Kidney tubule cell (primary cell): Measurements from ENCODE around the gene PHF19.

Source experiments
- DNase-seq: peaks from one replicate; pipeline ENCODE4 v3.0.0-alpha.2; 2018; ENCODE audit warnings: low spot score

The PHF19 gene

DNA sequence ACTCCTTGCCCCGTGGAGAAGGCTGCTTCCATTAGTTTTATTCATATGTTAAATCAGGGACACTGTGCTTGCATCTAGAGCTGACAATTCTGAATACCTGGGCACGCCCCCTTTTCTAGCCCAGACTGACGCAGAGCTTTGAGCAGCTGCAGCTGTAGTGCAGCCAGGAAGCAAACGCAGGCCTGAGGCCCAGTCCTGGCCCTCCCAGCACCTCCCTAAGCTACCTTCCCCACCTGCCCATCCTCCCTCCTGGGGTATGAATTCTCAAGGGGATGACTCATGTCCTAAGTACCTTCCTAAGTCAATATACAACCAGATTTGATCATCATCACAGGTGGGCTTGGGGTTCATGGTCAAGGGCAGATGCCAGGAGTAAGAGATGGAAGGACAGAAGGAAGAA lies 3.5 kb downstream of the PHF19 start:
- DNase-seq = peak; percentile 97

- no peak for DNase-seq
Measured at GRCh38 chr9:120872791-120873502, 4.0 kb downstream of the PHF19 start.

- DNase-seq = no peak
Measured at GRCh38 chr9:120870206-120870605, 6.8 kb downstream of the PHF19 start.

GRCh38 chr9:120869726-120870125 lies 7.3 kb downstream of the PHF19 start:
- no peak for DNase-seq

DNA sequence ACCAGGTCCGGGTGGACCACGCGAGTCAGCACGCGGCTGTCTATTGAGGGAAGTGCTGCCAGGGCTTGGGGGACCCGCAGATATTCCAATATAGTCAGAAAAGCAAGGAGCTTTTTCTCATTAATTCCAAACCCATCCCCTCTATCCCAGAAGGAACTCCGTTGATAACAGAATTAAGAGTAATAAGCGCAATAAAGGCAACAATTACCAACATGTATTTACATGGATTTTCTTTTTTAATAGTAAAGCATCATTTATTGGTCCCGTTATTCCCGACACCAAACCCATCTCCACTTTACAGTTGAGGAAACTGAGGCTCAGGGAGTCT lies 7.7 kb downstream of the PHF19 start:
- DNase-seq = no peak

- DNase-seq = peak; percentile 97
Measured at GRCh38 chr9:120868676-120869359, 8.2 kb downstream of the PHF19 start.

DNA sequence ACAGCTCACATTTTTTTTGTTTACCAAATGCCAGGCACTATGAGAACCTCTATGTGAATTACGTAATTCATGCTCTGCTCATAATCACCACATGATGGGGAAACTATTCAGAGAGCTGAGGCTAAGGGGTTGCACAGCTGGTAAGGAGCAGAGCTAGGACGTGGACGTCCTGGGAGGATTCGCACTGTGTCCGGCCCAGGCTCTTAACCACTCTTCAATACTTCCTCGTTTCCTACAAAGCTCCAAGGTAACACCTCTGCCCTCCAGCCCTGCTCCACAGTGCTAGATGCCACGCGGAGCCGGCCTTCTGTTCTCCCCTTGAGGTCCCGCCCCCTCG lies 8.7 kb downstream of the PHF19 start:
- no peak for DNase-seq

DNA sequence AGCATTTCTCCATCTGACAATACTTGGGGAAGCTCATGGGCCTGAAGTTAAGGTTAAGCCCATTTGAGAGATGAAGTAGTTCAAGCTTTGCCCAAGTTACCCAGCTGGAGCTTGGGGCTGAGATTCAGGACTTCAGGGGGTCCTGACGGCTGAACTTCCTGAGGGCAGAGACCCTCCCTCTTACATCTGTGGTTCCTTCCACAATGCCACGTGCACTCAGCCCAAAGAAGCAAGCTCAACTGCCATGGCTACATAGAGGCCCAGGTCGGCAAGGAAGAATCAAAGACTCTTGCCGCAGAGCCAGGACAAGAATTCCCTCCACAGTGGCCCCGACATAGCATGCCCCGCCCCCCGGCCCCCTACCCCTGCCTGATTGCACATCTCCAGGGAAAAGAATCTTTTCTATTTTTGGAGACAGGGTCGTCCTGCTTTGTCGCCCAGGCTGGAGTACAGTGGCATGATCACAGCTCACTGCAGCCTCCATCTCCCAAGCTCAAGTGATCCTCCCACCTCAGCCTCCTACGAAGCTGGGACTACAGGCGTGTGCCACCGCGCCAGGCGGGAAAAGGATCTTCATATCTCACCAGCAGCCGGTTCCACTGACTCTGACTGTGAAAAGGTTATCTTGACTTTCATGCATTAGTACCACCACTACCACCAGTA lies 9.2 kb downstream of the PHF19 start:
- no peak for DNase-seq

GRCh38 chr9:120866651-120867050 lies 10.3 kb downstream of the PHF19 start:
- DNase-seq = no peak

DNA sequence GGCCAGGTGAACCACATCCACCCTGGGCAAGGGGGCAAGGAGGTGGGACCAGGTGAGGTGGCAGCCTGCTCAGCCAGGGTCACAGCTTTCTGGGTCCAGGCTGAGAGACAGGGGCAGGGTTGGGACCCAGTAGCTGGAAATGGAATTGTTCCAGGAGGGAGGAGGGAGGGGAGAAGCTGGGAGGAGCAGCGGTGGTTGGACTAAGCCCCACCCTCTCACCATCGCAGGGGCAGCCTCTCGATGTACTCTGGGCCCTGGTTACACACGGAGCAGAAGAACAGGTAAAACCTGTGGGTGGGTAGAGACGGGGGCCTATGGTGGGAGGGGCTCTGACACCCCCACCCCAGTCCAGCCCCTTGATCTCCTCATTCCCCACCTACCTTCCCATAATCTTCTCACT lies 11.2 kb downstream of the PHF19 start:
- DNase-seq = no peak

DNA sequence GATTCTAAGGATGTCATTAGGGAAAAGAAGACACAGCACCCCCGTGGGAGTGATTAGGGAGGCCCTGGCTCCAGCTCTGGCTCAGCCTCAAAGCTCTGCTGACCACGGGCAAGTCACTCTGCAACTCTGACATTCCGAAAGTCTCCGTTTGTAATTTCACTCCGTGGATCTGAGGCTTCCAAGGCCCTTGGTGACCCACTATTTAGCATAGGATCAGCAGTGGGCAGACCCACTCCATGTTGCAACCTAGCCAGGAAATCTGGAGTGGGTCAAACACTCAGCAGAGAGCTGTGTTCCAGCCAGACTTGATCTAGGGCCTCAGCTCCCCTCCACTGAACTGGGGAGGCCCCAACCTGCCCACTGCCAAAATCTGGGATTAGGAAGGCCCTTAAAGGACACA lies 11.8 kb downstream of the PHF19 start:
- no peak for DNase-seq

GRCh38 chr9:120864719-120865118 lies 12.3 kb downstream of the PHF19 start:
- no peak for DNase-seq

GRCh38 chr9:120863833-120864232 lies 13.2 kb downstream of the PHF19 start:
- DNase-seq = no peak

DNA sequence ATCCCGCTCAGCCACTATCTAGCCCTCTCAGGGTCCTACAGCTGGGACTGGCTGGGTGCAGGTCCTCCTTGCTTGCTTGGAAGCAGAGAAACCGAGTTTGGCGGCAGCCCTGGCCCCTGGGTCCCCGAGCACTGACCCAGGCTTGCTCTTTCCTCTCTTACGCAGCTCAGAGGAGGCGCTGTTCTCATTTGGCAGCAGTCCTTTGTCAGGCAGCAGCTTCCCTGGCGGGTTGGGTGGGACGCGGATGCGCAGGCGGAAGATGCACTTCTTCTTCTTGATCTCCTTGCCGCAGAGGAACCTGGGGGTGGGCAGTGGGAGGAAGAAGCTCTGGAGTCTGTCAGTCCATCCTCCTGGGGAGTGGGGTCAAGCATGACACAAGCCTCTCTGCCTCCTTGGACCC lies 14.5 kb downstream of the PHF19 start:
- DNase-seq = no peak

GRCh38 chr9:120861935-120862334 lies 15.1 kb downstream of the PHF19 start:
- DNase-seq = no peak

DNA sequence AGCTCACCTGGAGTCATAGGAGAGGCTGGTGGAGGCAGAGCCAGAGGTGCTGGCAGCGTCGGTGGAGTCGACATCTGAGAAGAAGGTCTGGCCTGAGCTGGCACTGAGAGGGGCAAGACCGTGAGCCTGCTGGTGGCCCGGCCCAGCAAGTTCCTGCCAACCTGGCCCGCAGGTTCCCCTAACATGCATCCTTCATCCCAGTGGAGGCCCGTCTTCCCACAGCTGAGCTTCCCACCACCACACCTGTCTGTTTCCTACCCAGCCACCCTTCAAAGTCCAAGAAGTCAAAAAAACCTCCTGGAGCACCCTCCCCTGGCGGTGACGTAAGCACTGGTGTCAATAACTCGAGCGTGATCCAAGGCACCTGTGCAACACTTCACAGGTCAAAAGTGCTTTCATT lies 16.9 kb downstream of the PHF19 start:
- DNase-seq = no peak

GRCh38 chr9:120859361-120859760 lies 17.6 kb downstream of the PHF19 start:
- DNase-seq = no peak

GRCh38 chr9:120857902-120858301 lies 19.1 kb downstream of the PHF19 start:
- no peak for DNase-seq

- no peak for DNase-seq
Measured at GRCh38 chr9:120857481-120857880, 19.5 kb downstream of the PHF19 start.

DNA sequence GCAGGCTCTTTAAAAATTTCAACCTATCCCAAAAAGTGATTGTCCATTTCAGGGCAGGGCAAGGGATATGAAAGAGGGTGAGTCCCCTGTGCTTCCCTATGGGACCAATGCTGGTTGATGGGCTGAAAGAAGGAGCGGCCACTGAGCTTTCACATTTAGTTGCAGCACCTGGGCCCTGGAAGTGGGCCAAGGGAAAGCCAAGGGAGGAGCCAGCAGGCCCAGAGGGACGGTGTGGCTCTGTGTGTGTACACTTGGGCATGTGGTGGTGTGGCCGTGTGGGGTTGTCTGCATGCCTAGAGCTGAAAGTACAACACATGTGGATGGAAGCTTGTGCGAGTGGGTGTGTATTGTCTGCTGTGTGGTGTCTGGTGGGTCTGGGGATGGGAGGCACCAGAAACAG lies 20.3 kb downstream of the PHF19 start:
- no peak for DNase-seq

GRCh38 chr9:120855827-120856670 lies 20.9 kb downstream of the PHF19 start:
- DNase-seq = no peak

GRCh38 chr9:120854596-120855327 lies 22.2 kb downstream of the PHF19 start:
- DNase-seq = no peak
